Measurements from ENCODE around the gene PLCH1. TPM values are rescaled to one million over a fixed set of nuclear protein-coding genes. Genes with fewer than 3 reads are reported as not detected.

PLCH1 gene
- total RNA-seq, 6 experiments from 2014 or later = 0.07 to 0.25 (median 0.17) TPM

DNA sequence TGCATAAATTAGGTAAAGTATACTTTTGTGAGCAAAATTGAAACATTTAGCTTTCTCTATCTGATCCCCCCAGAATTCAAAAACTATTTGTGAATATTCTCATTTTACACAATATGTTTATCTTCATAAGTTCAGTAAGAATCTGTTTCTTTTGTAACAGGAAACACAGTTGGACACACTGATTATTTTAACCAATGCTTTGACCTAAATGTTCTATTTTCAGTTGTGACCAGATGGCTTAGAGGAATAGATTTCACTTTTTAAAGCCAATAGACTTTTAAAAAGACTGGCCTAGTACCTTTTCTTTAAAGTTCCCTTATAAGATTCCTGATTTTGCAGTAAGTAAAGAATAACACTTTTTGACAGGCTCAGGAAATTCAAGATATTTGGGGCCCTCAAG lies 377.4 kb downstream of the PLCH1 start:
- intact Hi-C loops (cut with DNase I) = no loop called here
- no peak overlapping the region for H3K27ac ChIP-seq
- TF ChIP-seq, protein P1, sequence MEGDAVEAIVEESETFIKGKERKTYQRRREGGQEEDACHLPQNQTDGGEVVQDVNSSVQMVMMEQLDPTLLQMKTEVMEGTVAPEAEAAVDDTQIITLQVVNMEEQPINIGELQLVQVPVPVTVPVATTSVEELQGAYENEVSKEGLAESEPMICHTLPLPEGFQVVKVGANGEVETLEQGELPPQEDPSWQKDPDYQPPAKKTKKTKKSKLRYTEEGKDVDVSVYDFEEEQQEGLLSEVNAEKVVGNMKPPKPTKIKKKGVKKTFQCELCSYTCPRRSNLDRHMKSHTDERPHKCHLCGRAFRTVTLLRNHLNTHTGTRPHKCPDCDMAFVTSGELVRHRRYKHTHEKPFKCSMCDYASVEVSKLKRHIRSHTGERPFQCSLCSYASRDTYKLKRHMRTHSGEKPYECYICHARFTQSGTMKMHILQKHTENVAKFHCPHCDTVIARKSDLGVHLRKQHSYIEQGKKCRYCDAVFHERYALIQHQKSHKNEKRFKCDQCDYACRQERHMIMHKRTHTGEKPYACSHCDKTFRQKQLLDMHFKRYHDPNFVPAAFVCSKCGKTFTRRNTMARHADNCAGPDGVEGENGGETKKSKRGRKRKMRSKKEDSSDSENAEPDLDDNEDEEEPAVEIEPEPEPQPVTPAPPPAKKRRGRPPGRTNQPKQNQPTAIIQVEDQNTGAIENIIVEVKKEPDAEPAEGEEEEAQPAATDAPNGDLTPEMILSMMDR (IDR thresholded peaks at IDR 0.05) = no peak
- TF ChIP-seq POLR2A (IDR thresholded peaks at IDR 0.05) = no peak
- no peaks in the 10 kb centered on the region for H3K36me3 ChIP-seq
- H3K4me3 ChIP-seq = no peak overlapping the region
- DNase-seq (no peak), ATAC-seq (no peak)
- no peaks in the 10 kb centered on the region for H3K9me3 ChIP-seq
- H3K27me3 ChIP-seq = no peaks in the 10 kb centered on the region
- peaks cover 0 to 7% (median 0%) of the 10 kb centered on the region in 4 donors for H3K4me1 ChIP-seq

DNA sequence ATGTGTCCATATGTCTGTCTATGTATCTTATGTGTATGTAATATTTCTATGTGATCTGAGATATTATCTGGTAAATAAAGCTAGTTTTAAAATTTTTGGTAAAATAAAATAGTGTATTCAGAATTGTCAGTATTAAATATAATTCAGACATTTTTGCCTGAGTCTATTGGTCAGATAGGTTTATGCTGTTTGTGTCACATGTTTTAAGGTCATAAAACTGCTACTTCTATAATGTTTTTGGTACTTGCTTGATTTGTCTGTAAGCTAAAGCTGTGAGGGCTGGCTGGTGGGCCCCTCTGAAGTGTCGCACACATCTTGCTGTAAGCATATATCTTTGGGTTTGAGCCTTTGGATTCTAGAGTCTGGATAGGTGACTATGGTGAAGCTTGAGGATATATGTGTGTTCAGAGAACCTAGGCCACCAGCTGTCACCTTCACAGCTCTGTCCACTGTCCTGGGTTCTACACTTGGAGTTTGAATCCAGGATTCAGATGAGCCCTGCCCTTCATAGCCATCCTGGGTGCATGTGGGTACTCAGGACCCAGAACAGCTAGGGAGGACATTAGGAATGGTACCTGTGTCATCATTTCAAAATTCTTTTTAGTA lies 379.6 kb downstream of the PLCH1 start:
- Histone ChIP-seq H3K4me3 (no peak overlapping the region), H3K9me3 (no peaks in the 10 kb centered on the region), H3K4me1 (peaks cover 0 to 7% (median 0%) of the 10 kb centered on the region in 4 donors), H3K27ac (peak overlapping the region in 2 of 3 donors; percentile 21 to 44), H3K36me3 (no peaks in the 10 kb centered on the region), H3K27me3 (no peaks in the 10 kb centered on the region)
- no peak for DNase-seq
- no peak for ATAC-seq
- intact Hi-C loops (cut with DNase I) = no loop called here
- TF ChIP-seq, protein P1 (IDR thresholded peaks at IDR 0.05) = no peak
- TF ChIP-seq POLR2A (IDR thresholded peaks at IDR 0.05) = no peak
- WGBS (ENCODE audit: insufficient coverage, low coverage, low lambda C conversion rate, missing lambda C conversion rate) = 100% methylated on average over 1 of the region's 1 CpG

DNA sequence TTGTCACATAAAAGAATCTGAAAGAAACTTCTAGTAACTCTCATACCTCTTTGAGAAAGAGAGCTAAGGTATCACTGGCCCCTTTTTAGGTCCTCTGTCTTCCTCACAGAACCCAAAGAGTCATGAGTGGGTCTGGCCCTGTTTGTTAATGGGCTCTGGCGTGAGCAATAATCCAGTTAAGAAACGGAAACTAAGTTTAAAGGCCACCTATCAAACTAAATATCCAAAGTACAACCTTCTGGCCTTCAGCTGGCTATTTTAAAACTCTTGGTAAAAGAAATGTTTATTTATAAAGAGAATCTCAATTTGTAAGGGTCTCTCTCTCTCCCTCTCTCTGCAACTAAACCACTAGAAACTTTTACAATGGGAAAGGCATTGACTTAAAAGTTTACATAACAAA lies 380.4 kb downstream of the PLCH1 start:
- peaks cover 0 to 7% (median 0%) of the 10 kb centered on the region in 4 donors for H3K4me1 ChIP-seq
- H3K27ac ChIP-seq = peak overlapping the region in 2 of 3 donors; percentile 21 to 44
- H3K4me3 ChIP-seq = no peak overlapping the region
- no peaks in the 10 kb centered on the region for H3K9me3 ChIP-seq
- H3K36me3 ChIP-seq = no peaks in the 10 kb centered on the region
- WGBS (ENCODE audit: insufficient coverage, low coverage, low lambda C conversion rate, missing lambda C conversion rate) = 18% methylated on average over 2 of the region's 2 CpGs
- DNase-seq (no peak), ATAC-seq (peak; percentile 80 to 93 (median 88))
- no peak for TF ChIP-seq POLR2A (IDR thresholded peaks at IDR 0.05)
- TF ChIP-seq, protein P1 (IDR thresholded peaks at IDR 0.05) = no peak
- no peaks in the 10 kb centered on the region for H3K27me3 ChIP-seq
- intact Hi-C loops (cut with DNase I) = no loop called here

DNA sequence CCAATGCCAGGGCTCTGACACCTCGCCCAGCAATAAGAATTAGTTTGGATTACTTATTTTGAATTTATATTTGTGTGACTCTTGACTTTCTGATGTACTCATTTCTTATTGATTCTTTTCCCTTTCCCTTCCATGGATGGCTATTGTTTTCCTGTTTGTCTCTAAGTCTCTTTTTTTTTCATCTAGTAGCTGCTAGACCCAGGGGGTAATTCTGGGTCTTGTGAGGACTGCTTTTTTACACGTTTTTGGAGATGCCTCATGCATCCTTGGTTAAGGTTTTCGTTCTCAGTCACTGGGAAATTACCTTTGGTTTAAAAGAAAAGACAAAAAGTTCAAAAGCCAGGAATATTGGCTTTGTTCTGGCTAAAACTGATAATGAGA lies 381.2 kb downstream of the PLCH1 start:
- no peak for TF ChIP-seq POLR2A (IDR thresholded peaks at IDR 0.05)
- TF ChIP-seq, protein P1 (IDR thresholded peaks at IDR 0.05) = no peak
- ATAC-seq = no peak
- H3K4me3 ChIP-seq = no peak overlapping the region
- no peak for DNase-seq
- no peaks in the 10 kb centered on the region for H3K27me3 ChIP-seq
- WGBS (ENCODE audit: insufficient coverage, low coverage, low lambda C conversion rate, missing lambda C conversion rate) = 57% methylated on average over 3 of the region's 3 CpGs
- H3K36me3 ChIP-seq = no peaks in the 10 kb centered on the region
- H3K27ac ChIP-seq = no peak overlapping the region
- intact Hi-C loops (cut with DNase I) = no loop called here
- no peaks in the 10 kb centered on the region for H3K9me3 ChIP-seq
- peaks cover 0 to 7% (median 0%) of the 10 kb centered on the region in 4 donors for H3K4me1 ChIP-seq

All from right lobe of liver (tissue), 6 donors.